Fibroblast of lung (primary cell): ENCODE measurements around the gene EGLN2.

Experiments used
- CTCF ChIP-seq, 2 donors: IDR thresholded peaks in 1 of 2; conservative IDR thresholded peaks in 1 of 2; 1 replicate in 1 of 2; 2 replicates in 1 of 2; pipeline ENCODE4 v1.5.1; 2011 to 2012; ENCODE audit warnings: low read length in 2 of 2, control low read depth in 1 of 2, inconsistent platforms in 1 of 2, low read depth in 1 of 2, mild to moderate bottlenecking in 1 of 2
- EZH2 ChIP-seq: IDR thresholded peaks from 2 replicates; pipeline ENCODE4 v1.5.1; 2012; ENCODE audit warnings: low read length, control low read depth, mild to moderate bottlenecking; ENCODE audit errors: missing control alignments

GRCh38 chr19:40755248-40755624, 43.8 kb upstream of the EGLN2 start:
- TF ChIP-seq EZH2 (no peak), CTCF (conservative IDR thresholded peaks at IDR 0.05 in 1 of 2, IDR thresholded peaks at IDR 0.05 in 1 of 2; ENCODE audit: low read depth in 1 of 2, low read length in 2 of 2) (no peak)
